Uterus (tissue), 4 donors: ENCODE results near the gene LGMN. TPM values are rescaled to one million over a fixed set of nuclear protein-coding genes. Genes with fewer than 3 reads are reported as not detected.

ENCODE experiments used
- DNase-seq, 2 donors: peaks; one replicate each; pipeline ENCODE4 v3.0.0-alpha.2; 2019 to 2020
- H3K27ac ChIP-seq, 2 donors: fragments of 200-600 bp; sonication (generic); 1 replicate in 1 of 2; 2 replicates in 1 of 2; pipeline ENCODE4 v1.5.1; 2016 to 2018
- H3K27me3 ChIP-seq, 2 donors: fragments of 200-600 bp; sonication (generic); one replicate each; pipeline ENCODE4 v1.5.1; 2018 to 2019; ENCODE audit warnings: control low read depth in 1 of 2
- H3K36me3 ChIP-seq, 2 donors: fragments of 200-600 bp; sonication (generic); one replicate each; pipeline ENCODE4 v1.5.1; 2019; ENCODE audit warnings: control low read depth in 1 of 2
- H3K4me1 ChIP-seq, 2 donors: fragments of 200-600 bp; sonication (generic); one replicate each; pipeline ENCODE4 v1.5.1; 2018 to 2019; ENCODE audit warnings: control low read depth in 1 of 2
- H3K4me3 ChIP-seq, 2 donors: fragments of 200-600 bp; sonication (generic); 1 replicate in 1 of 2; 2 replicates in 1 of 2; pipeline ENCODE4 v1.5.1; 2018 to 2019; ENCODE audit warnings: mild to moderate bottlenecking in 1 of 2
- H3K9me3 ChIP-seq, 2 donors: fragments of 200-600 bp; sonication (generic); one replicate each; pipeline ENCODE4 v1.5.1; 2019; ENCODE audit warnings: control low read depth in 1 of 2
- CTCF ChIP-seq, 4 experiments: fragments of 200-600 bp in 2 of 4; fragments of 450-650 bp in 2 of 4; sonication (generic) in 2 of 4; IDR thresholded peaks; one replicate each; pipeline ENCODE4 v1.5.1; 2016 to 2019; ENCODE audit warnings: antibody characterized with exemption in 4 of 4, mild to moderate bottlenecking in 2 of 4, moderate library complexity in 1 of 4
- POLR2A ChIP-seq, 2 donors: fragments of 450-650 bp; IDR thresholded peaks; one replicate each; pipeline ENCODE4 v1.6.1; 2016; ENCODE audit warnings: antibody characterized with exemption in 2 of 2, mild to moderate bottlenecking in 1 of 2, moderate library complexity in 1 of 2
- intact Hi-C: fragments of 100-400 bp; cut with DNase I; formaldehyde crosslinking; loops from one replicate; pipeline ENCODE4 v1.15.1; 2023; ENCODE audit warnings: low total_unique reads
- total RNA-seq, 4 donors: library from RNA; depleted of rRNA in 3 of 4; stranded (reverse); fragments of >200 nt in 3 of 4; gene quantifications; one replicate each; pipeline versions ENCODE4 v1.1.0 to v1.2.4, GENCODE V29; 2014 to 2023
- donor health status: DM: yes; HTN: yes; CAD: no.

The LGMN gene
- total RNA-seq, 4 donors from 2014 or later, result 13.6 to 91.4 (median 69.1) TPM

GRCh38 chr14:92656306-92657081 is 91.9 kb downstream of the LGMN start:
- H3K36me3 ChIP-seq, result no peaks in the 10 kb centered on the region
- peak overlapping the region; percentile 0 to 28 for H3K27ac ChIP-seq
- no peak for DNase-seq
- intact Hi-C loops, result no loop called here
- TF ChIP-seq POLR2A (IDR thresholded peaks at IDR 0.05), result no peak
- no peak for TF ChIP-seq CTCF (IDR thresholded peaks at IDR 0.05)
- no peak overlapping the region for H3K4me3 ChIP-seq
- H3K27me3 ChIP-seq, result no peaks in the 10 kb centered on the region
- no peaks in the 10 kb centered on the region for H3K9me3 ChIP-seq
- H3K4me1 ChIP-seq, result no peaks in the 10 kb centered on the region

GRCh38 chr14:92655419-92656201 is 92.8 kb downstream of the LGMN start:
- Histone ChIP-seq H3K27ac (peak overlapping the region; percentile 6 to 28), H3K36me3 (no peaks in the 10 kb centered on the region)

GRCh38 chr14:92654239-92654901 is 94.1 kb downstream of the LGMN start:
- Histone ChIP-seq H3K27me3 (no peaks in the 10 kb centered on the region), H3K27ac (peak overlapping the region in 1 of 2 donors; percentile 43), H3K9me3 (no peaks in the 10 kb centered on the region), H3K4me1 (peaks cover 1 to 5% of the 10 kb centered on the region in 2 donors), H3K4me3 (no peak overlapping the region), H3K36me3 (no peaks in the 10 kb centered on the region)
- TF ChIP-seq POLR2A (IDR thresholded peaks at IDR 0.05) (no peak), CTCF (IDR thresholded peaks at IDR 0.05) (no peak)
- intact Hi-C loops, result no loop called here
- DNase-seq, result no peak

More at GRCh38 chr14:92655419-92656201, 92.8 kb downstream of the LGMN start:
- H3K27me3 ChIP-seq, result no peaks in the 10 kb centered on the region
- no peaks in the 10 kb centered on the region for H3K9me3 ChIP-seq
- H3K4me3 ChIP-seq, result no peak overlapping the region
- TF ChIP-seq POLR2A (IDR thresholded peaks at IDR 0.05), result no peak
- no peak for TF ChIP-seq CTCF (IDR thresholded peaks at IDR 0.05)
- DNase-seq, result no peak
- no peaks in the 10 kb centered on the region for H3K4me1 ChIP-seq
- intact Hi-C loops, result no loop called here

Other genes with a start within 250 kb of the LGMN start
- 10 to 100 TPM in 2 of 4 donors, 1 to 10 TPM in 2; 6.2 to 29.8 (median 12.2) TPM for gene RIN3, start 234.8 kb downstream of the LGMN start, total RNA-seq
- gene GOLGA5, start 45.7 kb upstream of the LGMN start, total RNA-seq, result 10 to 100 TPM; 30.3 to 63.0 (median 46.6) TPM
- 1 to 10 TPM in 1 of 4 donors, not detected in 3; 1.0 TPM for gene CHGA, start 174.5 kb upstream of the LGMN start, total RNA-seq